GM19455 (cell line): ENCODE results near the gene ZNF511.

Experiments used
- ATAC-seq: cut with Tn5 transposase; IDR thresholded peaks from one replicate; pipeline ENCODE4 v1.9.1; 2021; ENCODE audit not compliant: unreplicated experiment

The ZNF511 gene

DNA sequence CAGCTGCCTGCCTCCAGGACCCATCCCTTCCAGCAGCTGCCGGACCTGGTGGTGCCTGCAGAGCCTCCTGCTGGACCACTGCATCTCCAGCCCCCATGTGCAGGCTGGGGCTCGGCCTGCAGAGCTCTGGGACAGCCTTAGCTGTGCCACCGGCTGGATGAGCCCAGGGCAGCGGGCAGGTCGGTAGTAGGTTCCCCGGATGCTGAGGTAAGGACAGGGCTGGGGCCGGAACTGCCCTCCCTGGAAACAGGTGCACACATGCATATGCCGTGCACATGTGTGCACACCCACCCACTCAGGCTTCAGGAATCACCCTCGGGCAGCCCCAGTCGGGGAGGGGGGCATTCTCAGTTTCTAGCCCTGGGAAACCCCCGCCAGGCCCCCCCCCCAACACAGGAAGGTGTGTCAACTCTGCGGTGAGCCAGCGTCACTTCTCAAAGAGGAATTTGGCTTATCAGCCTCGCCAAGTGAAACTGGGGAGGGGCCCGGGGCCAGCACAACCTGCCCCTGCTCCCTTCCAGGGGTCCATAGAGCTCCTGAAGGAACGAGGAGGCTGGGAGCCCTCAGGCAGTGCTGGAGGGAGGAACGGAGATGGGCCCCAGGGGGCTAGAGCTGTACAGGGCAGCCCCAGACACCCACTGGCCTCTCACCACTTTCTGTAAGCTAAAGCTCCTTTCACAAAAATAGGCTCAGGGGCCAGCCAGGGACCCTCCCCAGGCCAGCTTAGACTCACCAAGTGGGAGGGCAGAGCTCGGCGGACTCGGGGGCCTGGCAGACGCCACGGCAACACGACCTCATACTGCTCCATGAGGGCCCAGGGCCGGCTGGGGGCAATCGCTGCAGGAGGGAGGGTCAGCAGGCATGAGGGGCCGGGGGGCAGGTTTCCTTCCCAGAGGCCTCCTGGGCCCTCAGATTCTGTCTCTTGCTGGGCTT lies 33.7 kb upstream of the ZNF511 start:
- peak; percentile 42 for ATAC-seq

DNA sequence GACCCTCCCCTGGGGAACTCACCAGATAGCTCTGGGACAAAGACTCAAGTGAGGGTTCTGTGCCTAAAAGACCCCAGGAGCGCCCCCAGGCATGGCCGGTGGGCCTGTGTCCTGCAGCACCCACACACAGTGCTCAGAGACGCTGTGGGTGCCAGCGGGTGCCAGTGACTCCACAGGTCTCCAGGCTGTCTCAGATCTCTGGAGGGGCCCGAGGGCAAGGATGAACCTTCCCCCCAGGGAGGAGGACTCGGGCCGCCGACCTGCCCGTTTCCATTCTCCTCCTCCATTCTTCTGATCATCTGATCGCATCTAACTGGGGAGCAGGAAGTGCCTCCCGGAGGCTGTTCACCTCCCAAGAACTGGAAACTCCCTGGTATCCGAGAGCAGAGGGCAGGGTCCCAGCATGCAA lies 33.0 kb upstream of the ZNF511 start:
- peak; percentile 44 for ATAC-seq

DNA sequence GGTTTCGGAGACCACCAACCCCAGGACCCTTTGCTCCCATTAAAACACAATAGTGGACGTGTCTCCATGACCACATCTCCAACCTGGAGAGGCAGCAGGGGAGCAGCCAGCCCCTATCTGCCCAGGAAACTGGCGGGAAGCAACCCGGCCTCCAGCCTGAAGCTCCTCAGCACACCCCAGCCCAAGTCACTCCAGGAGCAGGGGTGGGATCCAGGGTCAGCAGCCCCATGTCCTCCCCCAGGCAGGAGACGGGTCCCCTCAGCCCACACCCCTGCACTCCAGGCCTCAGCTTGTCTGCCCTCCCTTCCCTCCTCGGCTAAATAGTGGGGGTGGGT lies 32.6 kb upstream of the ZNF511 start:
- ATAC-seq = no peak

DNA sequence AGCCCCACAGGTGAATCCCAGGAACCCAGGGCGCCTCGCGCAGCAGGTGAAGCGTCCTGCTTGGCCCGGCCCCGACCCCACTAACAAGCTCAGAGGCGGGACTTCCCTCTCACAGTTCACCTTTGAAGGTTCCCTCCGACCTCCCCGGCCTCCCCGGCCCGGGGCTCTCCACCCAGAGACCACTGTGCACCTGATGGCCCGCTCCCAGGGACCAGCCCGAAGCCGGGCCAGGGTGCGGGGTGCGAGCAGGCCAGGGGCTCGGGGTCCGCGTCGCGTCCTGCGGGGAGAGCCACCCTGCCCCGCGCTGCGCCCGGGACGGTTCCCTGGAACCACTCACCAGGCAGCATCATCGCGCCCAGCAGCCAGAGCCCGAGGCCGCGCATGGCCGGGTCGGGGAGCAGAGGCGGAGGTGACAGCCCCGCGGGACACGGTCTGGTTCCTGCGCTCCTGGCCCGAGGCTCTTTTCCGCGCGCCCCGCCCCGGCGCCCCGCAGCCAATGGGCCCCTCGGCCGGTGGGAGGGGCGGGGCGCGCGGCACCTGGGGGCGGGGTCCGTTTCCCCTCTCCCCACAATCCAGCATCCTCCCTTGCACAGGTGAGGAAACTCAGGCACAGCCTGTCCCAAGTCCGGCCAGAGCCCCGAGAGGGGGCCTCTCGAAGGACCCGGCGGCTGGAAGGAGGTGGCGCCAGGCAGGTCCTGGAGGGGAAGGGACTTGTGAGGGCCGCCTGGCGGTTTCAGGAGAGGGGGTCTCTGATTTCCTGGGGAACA lies 32.1 kb upstream of the ZNF511 start, which contains the start of gene ADAM8:
Gene ADAM8 (minus strand): TSS at position 434 of the 767 bp plus-strand sequence. CDS start 51 bp downstream, at position 383.
- ATAC-seq = peak; percentile 50

DNA sequence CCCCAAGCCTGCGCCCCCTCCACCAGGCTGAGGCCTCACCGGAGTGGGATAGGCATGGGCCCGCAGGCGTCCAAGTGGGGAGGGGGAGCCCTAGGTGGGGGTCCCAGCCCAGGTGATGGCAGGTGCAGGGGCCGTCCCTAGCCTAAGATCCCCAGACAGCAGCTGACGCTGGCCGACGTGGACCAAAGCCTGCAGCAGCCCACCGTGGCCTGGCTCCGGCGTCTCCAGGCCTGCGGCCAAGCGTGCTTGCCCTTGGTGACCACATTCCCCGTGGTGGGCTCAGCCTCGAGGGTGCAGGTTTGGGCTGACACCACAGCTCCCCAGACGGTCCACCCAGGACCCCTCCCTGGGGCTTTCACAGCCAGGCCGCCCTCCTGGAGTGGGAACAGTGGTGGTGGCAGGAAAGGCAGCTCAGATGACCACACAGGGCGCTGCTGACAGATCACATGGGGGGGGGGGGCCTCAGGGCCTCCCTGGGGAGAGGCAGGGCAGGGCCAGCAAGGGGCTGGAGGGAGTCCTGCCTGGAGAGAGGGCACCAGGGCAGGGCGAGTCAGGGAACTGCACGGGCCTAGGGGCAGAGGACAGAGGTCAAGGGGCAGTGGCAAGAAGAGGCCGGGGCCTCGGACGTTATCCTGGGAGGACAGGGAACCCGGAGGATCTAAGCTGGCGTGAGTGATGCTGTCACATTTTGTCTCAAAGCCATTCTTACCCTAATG lies 31.3 kb upstream of the ZNF511 start:
- no peak for ATAC-seq

DNA sequence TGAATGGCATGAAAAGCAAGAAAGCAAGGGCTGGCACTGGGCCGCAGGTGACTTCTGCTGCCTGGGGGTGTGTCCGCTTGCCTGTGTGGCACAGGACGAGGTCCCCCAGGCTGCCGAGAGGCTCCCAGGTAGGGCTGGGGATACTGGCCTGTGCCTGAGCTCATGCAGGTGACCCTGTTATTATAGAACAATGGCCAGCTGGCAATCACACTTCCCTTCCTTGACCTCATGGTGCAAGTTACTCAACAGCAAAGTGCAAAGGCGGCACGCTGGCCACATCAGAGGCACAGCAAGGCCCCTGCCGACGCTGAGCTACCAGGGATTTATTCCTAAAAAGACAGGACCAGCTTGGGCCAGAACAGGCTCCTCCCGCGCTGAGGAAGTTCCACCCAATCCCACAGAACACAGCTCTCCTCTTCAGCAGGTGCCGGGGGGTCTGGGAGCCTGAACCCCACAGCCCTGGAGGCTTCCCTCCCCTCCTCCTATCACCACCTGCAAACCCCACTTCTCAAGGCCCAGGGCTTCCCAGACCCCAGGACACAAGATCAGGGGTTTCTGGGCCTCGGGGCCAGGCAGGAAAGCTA lies 30.6 kb upstream of the ZNF511 start:
- ATAC-seq = no peak

DNA sequence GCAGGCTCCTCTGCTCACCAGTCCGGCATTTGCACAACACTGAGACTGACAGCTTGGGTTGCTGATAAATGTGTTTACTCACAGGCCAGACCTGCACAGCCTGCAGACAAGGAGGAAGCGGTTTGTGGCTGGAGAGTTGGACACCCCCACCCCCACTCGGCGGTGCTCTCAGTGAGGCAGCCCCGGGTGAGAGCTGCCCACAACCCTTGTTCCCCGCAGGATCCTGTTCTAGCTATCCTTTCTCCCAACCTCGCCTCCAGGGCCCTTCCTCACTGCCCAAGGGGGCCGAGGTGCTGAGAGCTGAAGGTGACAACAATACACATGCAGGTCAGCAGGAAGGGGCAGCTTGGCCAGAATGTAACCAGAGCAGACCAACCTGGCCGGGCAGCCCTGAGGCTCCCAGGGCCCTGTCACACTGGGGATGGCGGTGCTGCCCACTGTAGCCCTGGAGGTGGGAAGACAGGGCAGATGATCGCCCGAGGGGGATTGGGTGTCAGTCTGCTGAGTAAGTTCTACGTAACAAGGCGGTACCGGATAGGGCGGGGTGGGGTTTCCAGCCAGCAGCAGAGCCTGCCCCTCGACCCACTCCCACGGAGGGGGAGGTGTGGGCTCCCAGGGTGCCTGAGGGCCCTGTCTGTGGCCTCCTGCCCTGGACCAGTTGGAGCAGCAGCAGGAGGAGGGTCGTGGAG lies 30.0 kb upstream of the ZNF511 start:
- peak; percentile 29 for ATAC-seq

DNA sequence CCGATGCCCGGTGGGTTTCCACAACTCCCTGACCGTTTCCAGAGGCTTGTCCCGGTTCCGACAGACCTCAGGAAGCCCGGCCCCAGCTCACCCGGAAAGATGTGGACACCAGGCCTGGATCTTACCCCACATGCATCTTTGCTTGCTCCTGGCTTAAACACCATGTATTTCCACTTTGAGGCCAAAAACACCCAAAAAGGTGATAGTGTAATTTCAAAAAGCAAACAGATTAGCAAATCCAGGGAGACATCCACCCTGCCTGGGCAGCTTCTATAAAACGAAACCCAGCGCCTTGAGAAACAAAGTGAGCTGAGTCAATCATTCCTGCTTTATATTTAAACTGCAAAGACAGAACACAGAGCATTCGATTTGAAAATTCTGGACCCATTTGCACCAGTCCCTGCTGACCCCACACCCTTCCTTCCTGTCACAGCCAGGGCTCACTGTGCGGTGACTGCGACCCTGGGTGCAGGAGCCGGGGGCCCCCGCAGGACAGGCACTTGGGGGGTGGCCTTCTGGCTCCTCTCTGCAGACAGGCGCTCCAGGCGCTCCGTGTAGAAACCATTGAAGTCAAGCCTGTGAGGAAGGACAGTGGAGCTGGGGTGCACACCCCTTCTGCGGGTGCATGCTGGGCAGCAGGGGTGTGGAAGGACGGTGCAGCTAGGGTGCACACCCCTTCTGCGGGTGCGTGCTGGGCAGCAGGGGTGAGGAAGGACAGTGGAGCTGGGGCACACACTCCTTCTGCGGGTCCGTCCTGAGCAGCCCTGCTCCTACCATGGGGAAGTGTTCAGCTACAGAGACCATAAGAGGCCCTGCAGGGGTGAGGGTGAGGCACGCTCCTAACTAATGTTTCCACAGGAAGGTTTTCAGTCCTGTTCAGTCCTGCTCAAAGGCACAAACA lies 29.1 kb upstream of the ZNF511 start:
- no peak for ATAC-seq

DNA sequence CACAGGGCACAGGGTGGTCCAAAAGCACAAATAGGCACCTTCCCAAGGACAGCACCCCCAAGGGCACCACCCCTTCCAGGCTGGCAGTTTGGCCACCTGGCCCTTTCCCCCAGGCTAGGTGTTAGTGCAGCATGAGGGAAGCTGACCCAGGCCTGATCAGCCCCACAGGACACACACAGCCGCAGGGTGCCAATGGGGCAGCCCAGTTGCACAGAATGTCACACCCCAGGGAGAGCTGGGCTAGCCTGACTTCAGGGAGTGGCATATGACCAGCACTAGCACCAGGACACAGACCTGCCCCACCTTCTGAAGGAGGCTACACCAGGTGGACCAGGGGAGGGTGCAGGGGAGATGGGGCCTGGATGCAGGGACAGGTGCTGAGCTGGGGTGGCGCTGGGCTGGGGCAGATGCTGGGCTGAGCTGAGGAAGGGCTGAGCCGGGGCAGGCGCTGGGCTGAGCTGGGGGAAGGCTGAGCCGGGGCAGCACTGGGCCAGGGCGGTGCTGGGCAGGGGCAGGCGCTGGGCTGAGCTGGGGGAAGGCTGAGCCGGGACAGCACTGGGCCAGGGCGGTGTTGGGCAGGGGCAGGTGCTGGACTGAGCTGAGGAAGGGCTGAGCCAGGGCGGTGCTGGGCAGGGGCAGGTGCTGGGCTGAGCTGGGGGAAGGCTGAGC lies 28.2 kb upstream of the ZNF511 start:
- no peak for ATAC-seq

DNA sequence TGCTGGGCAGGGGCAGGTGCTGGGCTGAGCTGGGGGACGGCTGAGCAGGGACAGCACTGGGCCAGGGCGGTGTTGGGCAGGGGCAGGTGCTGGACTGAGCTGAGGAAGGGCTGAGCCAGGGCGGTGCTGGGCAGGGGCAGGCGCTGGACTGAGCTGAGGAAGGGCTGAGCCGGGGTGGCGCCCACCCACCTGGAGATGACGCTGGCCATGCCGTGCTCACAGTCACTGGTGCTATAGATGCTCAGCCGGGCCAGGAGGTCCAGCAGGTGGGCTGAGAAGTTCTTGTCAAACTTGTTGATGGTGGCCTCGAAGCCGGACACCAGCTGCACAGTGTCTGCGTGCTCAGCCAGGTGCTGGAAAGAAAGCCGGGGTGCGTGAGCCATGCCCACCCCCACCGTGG lies 27.6 kb upstream of the ZNF511 start:
- ATAC-seq = no peak

DNA sequence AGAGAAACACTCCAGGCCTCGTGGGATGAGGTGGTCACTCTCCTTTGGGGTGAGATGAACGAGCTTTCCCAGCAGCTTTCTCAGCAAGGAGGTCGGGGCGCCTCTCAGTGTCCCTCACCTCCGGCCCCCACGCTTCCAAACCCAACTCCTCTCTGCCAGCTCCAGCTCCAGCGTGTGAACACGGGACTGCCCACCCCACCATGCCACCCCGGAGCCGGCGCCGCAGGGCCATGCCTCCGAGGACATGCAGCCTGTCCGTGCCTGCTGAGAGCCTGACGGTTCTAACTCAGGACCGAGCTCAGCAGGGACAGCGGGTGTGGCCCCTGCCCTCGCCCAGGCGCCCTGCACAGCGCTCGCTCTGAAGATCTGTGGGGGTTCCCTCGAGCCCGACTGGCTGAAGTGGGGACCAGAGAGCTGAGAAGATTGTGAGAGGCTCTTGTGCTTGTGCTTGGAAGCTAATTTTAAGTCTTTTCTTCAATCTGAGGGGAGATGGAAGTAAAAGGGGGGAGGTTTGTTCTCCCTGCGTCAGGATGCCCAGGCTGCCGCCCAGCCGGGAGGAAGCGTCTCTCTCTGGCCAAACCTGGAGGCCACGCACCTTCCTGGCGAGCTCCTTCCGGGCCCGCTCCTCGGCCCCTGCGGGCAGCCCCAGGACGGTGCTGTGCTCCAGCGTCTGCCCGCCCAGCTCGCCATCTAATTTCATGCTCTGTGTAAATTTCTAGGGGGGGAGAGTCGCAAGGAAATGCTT lies 26.9 kb upstream of the ZNF511 start:
- ATAC-seq = no peak

DNA sequence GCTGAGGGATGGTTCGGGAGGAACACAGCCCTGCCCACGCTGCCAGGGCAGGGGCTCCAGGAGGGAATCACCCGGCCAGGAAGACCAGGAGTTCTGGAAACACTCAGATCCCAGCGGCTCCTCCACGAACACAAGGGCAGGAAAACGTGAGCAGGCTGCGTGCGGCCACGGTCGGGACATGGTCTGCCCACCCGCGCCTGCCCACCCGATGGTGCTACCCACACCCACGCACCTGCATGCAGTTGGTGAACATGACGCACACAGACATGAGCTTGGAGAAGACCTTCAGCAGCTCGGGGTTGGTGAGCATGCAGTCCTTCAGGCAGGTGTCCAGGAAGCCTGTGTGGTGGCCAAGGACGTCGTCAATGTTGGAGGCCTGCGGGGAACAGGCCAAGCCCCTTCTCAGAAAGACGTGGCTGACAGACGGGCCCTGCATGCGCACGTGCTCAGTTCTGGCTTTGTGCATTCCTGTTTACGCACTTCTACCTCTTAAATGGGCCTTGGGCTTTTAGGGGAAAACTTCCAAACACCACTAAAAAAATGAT lies 25.8 kb upstream of the ZNF511 start:
- ATAC-seq = no peak

DNA sequence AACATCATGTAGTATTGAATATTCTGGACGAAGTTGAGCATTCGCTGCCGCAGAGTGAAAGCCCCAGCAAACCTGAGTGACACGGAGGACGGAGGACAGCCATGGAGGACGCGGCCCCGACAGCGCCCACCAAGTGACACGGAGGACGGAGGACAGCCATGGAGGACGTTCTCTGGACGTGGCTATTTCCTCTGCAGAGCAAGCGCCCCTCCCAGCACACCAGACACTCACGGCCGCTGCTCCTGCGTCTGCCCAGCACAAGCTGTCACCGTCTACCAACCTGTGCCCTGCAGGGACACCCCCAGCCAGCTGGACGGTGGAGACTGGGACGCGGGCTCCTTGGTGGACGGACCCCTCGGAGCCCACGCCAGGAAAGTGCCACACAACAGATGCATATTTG lies 24.8 kb upstream of the ZNF511 start:
- no peak for ATAC-seq

DNA sequence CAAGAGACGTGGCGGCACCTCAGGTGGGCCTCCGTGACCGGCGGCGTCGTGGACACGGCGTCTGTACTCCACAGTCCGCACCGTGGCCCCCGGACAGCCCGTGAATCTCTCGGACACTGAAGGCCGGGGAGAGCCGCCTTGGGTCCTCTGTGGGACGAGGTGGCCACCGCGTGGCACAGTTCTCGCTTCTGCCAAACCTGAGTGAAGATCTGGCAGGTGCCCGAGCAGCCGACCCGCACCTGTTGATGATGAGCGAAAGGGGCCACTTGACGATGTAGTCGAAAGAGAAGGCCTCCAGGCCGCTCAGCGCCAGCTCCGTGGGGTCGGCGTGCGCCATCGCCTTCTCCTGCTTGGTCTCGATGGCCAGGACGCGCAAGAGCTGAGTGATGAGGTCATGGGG lies 23.5 kb upstream of the ZNF511 start:
- ATAC-seq = no peak

DNA sequence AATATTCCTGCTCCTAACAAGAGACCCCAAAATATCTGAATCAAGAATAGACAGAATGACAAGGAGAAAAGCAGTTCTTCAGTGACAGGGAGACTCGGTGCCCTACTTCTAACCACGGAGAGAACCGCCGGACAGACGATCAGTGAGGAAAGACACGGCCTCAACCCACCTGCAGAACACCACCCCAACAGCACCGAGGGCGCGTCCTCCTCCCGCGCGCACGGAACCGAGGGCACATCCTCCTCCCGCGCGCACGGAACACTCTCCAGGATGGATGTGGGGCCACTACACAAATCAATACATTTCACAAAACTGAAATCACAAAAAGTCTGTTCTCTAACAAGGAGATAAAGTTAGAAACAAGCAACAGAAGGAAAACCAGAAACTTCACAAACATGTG lies 22.3 kb upstream of the ZNF511 start:
- ATAC-seq = no peak

DNA sequence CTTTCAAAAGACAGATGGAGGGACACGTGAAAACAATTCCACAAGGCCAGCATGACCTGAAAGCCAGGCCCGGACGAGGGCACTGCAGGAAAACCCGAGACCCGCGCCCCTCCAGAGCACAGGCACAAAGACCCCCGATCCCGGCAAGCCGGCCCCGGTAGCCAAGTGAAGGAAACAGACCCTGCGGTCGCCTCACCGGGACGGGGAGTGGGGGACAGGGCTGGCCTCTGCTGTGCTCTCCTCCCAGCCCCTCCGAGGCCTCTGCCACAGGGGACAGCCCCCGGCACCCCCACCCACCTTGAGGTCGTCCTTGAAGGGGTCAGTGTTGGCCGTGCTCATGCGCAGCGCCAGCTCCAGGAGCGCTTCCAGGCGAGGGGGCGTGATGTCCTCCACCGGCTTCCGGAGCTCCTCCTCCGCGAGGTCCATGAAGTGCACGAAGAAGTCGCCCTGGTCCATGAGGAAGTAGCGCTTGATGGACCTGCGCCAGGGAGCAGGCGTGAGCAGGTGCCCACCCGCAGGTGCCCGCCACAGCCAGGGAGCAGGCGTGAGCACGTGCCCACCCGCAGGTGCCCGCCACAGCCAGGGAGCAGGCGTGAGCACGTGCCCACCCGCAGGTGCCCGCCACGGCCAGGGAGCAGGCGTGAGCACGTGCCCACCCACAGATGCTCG lies 20.7 kb upstream of the ZNF511 start:
- ATAC-seq = no peak

DNA sequence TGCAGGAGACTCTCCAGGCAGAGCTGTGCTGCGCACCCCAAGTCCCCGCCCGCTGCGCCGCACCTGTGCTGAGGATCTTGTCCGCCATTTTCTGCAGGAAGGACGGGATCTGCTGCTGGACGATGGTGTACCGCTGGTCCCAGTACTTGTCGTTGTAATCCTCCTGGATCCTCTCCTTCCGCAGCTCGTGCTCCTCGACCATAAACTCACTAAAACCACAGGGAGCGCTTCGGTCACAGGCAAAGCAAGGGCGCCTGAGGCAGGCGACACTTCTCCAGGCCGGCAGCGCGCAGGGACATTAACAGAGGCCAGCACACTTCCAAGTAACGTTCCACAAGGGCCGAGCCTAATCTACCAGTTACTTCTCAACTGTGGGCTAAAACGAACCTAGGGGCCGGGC lies 19.0 kb upstream of the ZNF511 start:
- ATAC-seq = no peak
